ENCODE results near the gene SMS.

The SMS gene

DNA sequence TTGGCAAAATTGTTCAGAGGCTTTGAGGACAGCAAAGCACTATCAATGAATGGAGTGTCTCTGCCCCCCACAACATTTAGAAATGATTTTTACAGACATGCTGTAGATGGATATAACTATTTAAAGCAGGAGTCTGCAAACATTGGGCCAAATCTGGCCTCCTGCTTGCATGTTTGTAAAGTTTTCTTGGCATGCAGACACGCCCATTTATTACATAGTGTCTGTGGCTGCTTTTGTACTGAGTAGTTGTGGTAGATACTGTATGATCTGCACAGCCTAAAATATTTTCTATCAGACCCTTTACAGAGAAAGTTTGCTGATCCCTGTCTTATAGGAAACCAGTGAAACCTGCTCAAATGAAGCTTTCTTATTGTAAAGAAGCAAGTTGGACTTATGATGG is 46.1 kb downstream of the SMS start:
- no peak for DNase-seq

GRCh38 chrX:21989384-21989783 is 48.9 kb downstream of the SMS start:
- DNase-seq: no peak

GRCh38 chrX:21990832-21991231 is 50.3 kb downstream of the SMS start:
- no peak for DNase-seq

DNA sequence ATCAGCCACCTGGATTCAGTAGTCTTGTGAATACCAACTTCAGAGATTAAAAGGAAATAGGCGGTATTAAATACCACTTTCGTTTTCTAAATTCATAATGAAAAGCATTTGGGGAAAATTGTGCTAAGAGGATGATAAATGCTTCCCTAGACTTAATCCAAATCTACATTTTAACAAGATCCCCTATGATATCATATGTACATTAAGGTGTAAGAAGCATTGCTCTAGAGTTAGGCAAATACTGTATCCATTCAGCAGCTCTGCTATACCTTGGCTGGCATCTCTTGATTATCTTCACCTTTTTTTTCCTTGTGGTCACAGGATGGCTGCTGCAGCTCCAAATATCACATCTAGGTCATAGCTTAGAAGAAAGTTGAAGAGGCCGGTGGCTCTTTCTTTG is 51.0 kb downstream of the SMS start:
- no peak for DNase-seq

- no peak for DNase-seq
Observed at GRCh38 chrX:21993265-21993664, 52.8 kb downstream of the SMS start.

DNA sequence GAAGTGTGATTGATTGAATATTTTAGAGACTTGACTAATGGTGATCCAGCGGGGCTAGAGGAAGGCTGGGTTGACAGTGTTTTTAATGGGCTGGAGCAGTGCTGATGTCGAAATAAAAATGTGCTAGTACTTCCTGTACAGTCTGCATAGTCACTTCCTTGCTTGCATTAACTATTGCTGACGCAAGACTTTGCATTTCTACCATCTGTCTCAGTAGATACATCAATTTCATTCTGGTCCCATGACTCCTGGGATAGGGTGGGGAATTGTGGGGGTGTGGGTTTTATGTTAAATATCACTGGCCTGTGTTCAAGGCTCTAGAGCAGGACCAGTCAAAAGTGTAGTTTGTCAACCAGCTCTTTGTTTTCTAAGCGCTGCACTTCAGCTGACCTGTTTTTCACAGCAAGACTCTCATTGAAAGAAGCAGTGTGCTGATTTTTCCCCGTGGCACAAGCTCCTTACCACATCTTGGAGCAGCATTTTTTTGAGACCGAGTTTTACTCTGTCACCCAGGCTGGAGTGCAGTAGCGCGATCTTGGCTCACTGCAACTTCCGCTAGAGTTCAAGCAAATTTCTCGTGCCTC is 56.5 kb downstream of the SMS start:
- DNase-seq: peak in 1 of 2 experiments; percentile 19

- DNase-seq: no peak
Observed at GRCh38 chrX:21998037-21998436, 57.5 kb downstream of the SMS start.

- DNase-seq: no peak
Observed at GRCh38 chrX:22004866-22005265, 64.4 kb downstream of the SMS start.

DNA sequence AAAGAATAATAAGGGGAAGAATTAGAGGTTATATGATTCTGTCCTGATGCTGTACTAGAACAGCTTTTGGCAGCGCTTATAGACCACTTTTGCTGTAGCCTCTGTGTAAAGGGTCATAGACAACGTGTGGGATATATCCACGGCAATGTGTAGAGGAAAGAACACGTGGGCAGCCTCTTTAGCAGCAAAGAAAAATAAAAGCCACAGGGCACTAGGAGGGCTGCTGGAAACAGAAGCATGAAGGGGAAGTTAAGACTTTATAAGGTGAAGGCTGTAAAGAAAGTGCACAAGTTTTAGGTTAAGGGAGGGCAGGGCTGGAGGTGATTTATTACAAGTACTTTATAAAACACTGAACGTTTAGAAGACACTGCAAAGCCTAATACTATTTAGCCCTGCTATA is 71.5 kb downstream of the SMS start:
- no peak for DNase-seq

DNA sequence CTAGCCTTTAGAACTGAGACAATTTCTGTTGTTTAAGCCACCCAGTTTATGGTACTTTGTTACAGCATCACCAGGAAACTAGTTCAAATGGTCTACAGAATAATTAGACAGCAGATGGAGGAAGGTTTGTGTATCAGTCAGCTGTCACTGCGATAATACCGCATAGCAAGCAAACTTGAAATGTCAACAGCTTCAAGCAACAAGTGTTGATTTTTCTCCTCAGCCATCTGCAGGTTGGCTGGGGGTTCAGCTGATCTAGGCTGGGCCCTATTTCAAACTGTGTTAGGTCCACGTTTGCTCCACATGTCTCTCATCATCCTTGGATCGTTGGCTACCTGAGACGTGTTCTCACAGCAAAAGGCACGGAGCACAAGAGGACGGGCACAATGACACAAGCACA is 72.4 kb downstream of the SMS start:
- DNase-seq: no peak

GRCh38 chrX:22015139-22015750 is 74.7 kb downstream of the SMS start:
- DNase-seq: no peak

DNA sequence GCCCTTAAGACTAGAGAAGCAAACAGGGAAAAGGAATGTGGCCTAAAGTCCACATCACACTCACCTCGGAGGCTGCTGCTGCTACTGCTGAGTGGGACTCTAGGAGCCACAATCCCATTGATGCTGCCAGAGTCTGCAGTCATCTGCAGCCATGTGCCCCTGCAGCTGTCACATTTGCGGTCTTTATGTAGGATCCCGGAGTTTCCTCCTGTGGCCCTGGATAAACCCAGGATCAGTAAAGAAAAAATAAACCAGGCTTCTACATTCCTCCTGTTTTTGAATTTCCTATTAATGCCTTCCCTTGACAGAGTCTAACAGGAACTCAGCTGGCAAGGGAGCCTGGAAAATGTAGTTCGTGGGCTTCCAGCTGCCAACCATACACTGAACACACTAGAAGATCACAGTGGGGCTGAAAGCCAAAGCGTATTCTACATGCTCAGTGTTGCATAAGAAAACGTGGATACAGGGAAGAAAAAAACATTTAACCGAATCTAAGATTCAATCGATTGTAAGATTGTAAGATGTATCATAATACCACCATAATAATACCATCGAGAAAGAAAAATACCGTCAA is 81.3 kb downstream of the SMS start:
- DNase-seq: no peak

GRCh38 chrX:22024577-22024976 is 84.1 kb downstream of the SMS start:
- no peak for DNase-seq

DNA sequence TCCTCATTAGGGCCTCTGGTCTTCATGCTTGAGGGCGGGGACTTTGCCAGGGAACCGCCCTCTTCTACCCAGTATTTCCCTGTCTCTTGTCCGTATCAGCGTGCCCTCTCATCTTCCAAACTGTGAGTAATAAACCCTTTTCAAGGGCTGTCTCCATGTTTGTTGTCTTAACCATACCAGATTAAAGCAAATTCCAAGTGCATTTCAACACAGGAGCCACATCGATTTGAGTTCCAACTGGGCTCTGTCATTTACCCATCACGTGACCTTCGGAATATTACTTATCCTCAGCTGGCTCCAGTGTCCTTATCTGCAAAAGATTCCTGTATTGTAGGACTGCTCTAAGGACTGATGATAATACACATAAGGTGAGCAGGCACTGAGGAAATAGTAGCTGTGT is 85.2 kb downstream of the SMS start:
- no peak for DNase-seq

DNA sequence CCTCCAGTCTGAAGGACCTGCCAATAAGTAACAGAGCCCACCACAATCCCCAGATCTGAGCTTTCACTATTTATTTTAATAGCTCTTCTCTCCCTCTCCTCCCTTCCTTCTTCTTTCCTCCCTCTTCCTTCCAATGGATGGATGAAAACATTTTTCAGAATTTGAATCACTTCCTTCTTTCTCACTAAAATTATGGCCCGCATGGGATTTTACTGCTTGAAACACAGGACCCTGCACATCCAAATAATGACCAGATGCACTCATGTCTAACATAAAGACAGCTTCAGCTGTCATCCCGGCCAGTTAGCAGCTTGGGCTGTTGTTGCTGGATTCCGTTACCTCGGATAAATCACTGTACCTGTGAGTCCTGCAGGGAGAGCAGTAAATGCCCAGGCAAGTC is 86.2 kb downstream of the SMS start:
- DNase-seq: no peak

DNA sequence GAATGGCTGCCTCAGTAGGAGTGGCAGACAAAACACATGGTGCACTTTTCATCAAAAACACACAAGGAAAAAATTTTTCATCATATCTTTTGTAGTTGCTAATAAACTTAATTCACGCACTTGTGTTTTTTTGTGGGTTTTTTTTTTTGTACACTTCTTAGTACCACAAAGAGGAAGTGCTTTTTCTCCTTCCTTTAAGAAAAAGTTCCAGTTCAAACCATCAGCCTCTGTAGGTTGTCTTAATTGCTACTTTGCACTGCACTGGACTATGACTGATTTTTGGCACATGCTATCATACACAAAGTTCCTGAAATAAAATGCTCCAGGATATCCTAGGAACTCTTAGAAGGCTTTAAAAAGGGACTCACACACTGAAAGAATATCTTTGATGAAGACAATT is 91.6 kb downstream of the SMS start, which contains the start of gene PHEX:
TSS of gene PHEX (plus strand) at position 242 of the 400 bp plus-strand sequence. CDS start 681 bp downstream, outside the sequence.
- no peak for DNase-seq

- no peak for DNase-seq
Observed at GRCh38 chrX:22032506-22032905, 92.0 kb downstream of the SMS start.

DNA sequence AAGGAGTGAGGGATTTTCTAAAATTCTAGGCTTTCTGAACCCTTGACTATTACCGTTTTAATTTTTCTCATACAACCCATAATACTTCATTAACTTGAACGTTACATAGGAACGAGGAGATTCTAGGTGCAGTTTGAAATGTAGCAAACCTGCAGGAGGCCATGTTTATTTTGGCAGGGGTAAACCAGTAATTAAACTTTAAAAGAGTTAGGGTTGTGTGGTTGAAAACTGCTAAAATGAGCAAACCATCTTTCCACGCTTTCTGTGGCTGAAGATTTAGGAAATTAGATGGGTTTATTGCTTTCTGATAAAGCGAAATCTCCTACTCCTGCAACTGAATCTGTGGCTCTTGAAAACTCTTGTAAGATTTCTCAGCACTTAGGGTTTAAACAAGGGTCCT is 93.3 kb downstream of the SMS start:
- no peak for DNase-seq

DNA sequence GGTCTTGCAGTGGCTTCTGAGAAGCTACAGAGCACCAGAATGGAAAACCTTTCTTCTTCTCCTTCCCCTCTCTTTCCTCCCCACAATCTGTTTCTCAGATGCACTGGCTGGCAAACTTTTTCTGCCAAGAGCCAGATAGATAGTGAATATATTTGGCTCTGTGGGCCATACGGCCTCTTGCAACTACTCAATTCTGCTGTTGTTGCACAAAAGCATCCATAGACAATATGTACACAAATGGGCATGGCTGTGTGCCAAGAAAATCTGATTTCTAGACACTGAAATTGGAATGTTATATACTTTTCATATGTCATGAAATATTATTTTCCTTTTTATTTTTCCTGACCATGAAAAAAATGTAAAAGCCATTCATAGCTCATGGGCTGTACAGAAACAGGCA is 94.7 kb downstream of the SMS start:
- DNase-seq: no peak

GRCh38 chrX:22037225-22037624 is 96.7 kb downstream of the SMS start:
- no peak for DNase-seq

DNA sequence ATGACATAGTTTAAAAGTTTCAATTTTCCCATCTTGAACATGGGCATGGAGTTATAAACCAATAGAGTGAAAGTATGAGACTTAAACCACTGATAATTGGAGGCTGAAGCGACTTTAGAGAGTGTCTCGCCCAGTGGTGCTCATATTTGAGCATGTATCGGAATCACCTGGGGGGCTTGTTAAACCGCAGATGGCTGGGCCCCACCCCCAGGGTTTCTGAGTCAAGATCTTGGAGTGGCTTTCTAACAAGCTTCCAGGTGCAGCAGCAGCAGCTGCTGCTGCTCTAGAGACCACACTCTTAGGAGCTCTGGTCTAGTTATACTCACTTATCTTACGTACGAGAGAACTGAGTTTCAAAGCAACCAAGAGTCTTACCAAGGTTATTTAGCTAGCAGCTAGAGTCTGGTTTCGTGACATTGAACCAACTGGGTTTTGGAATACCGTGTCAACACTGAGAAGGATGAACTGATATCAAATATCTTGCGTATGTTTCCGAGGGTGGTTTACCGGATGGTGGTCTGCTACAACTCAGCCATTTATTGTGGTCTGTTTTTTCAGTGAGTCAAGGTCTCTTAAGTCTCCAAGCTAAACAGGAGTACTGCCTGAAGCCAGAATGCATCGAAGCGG is 97.5 kb downstream of the SMS start:
- DNase-seq: no peak

GRCh38 chrX:22039541-22039940 is 99.0 kb downstream of the SMS start:
- DNase-seq: no peak

DNA sequence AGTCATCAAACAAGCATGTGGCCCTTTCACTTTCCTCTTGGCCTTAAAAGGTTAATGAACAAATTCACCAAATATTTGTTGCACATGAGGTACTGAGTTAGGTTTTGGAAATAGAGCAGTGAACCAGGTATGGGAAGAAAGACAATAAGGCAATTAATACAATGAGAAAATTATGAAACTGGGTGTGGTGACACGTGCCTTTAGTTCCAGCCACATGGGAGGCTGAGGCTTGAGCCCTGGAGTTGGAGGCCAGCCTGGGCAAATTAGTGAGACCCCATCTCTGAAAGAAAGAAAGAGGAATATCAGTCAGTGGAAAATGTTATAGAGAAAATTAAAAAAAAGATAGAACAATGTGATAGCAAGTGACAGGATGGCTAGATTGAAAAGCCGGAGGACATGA is 99.7 kb downstream of the SMS start:
- no peak for DNase-seq

DNA sequence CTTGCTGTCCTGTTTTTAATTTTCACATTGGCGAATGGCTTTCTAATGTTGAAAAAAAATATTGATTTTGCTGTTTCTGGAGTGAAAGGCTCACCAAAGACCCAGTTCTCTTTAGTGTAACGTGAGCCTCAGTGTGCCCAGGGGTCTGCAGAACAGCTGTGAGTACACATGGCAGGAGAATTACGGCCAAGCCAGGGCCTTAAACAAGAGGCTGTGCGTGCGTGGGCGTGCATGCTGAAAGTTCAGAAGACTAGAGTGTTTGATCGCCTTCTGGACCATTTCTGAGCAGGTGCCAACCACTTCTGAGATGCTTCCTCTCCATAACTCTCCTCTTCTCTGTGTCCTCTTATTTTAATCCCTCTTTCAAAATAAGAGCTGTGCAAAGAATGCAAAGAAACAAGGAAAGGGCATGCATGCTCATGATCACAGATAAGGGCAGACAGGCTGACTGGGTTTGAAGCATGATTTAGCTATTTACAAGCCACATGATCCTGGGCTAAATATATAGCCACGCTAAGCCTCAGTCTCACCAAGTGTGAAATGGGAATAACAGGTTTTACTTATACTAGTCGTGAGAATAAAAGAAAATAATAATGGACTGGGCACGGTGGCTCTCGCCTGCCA is 101.5 kb downstream of the SMS start:
- DNase-seq: no peak

All from SW 1271 (cell line).